Astrocyte (in vitro differentiated cells and primary cell): Measurements from ENCODE around the gene PRXL2B. TPM values are rescaled to one million over a fixed set of nuclear protein-coding genes. Genes with fewer than 3 reads are reported as not detected.

ENCODE experiments used
- DNase-seq: peaks from one replicate; pipeline ENCODE4 v3.0.0-alpha.2; 2010; ENCODE audit warnings: low read depth
- FAIRE-seq: peaks from 2 replicates; lab custom pipeline; 2011; peaks lifted over from hg19 to GRCh38; lab: Jason Lieb, UNC
- H2AFZ ChIP-seq: 2 replicates; pipeline ENCODE4 v1.6.0; 2012; ENCODE audit warnings: low read depth, low read length, inconsistent platforms
- H3K27ac ChIP-seq: 2 replicates; pipeline ENCODE4 v1.5.1; 2011; ENCODE audit warnings: low read depth, low read length, inconsistent platforms
- H3K27me3 ChIP-seq: 2 replicates; pipeline ENCODE4 v1.6.0; 2011; ENCODE audit warnings: low read length, inconsistent platforms; ENCODE audit not compliant: insufficient read depth
- H3K36me3 ChIP-seq: 2 replicates; pipeline ENCODE4 v1.5.1; 2011; ENCODE audit warnings: low read length, inconsistent platforms; ENCODE audit not compliant: insufficient read depth
- H3K4me1 ChIP-seq: 2 replicates; pipeline ENCODE4 v1.5.1; 2011; ENCODE audit warnings: low read length, inconsistent platforms; ENCODE audit not compliant: insufficient read depth
- H3K4me2 ChIP-seq: 2 replicates; pipeline ENCODE4 v1.6.0; 2012; ENCODE audit warnings: low read length, inconsistent platforms
- H3K4me3 ChIP-seq: 2 replicates; pipeline ENCODE4 v1.5.1; 2011; ENCODE audit warnings: low read depth, mild to moderate bottlenecking, low read length, inconsistent platforms; ENCODE audit not compliant: insufficient read depth
- H3K79me2 ChIP-seq: 2 replicates; pipeline ENCODE4 v1.6.0; 2012; ENCODE audit warnings: mild to moderate bottlenecking, low read length, inconsistent platforms; ENCODE audit not compliant: insufficient read depth
- H3K9ac ChIP-seq: 2 replicates; pipeline ENCODE4 v1.6.0; 2012; ENCODE audit warnings: mild to moderate bottlenecking, low read length, inconsistent platforms
- H3K9me3 ChIP-seq: 2 replicates; pipeline ENCODE4 v1.5.1; 2012; ENCODE audit warnings: low read depth, mild to moderate bottlenecking, low read length, inconsistent platforms; ENCODE audit not compliant: insufficient read depth
- H4K20me1 ChIP-seq: 2 replicates; pipeline ENCODE4 v1.6.0; 2012; ENCODE audit warnings: low read length, inconsistent platforms; ENCODE audit not compliant: insufficient read depth
- H3K27ac Mint-ChIP-seq: one replicate; pipeline ENCODE4 v1.8.0; 2021; ENCODE audit warnings: mild to moderate bottlenecking, mixed read lengths; ENCODE audit not compliant: unreplicated experiment
- H3K27me3 Mint-ChIP-seq: one replicate; pipeline ENCODE4 v1.8.0; 2021; ENCODE audit warnings: low read depth, mixed read lengths; ENCODE audit not compliant: unreplicated experiment
- H3K36me3 Mint-ChIP-seq: one replicate; pipeline ENCODE4 v1.8.0; 2021; ENCODE audit warnings: low read depth, mixed read lengths; ENCODE audit not compliant: unreplicated experiment
- H3K4me1 Mint-ChIP-seq: one replicate; pipeline ENCODE4 v1.8.0; 2021; ENCODE audit warnings: low read depth, mixed read lengths; ENCODE audit not compliant: unreplicated experiment
- H3K4me3 Mint-ChIP-seq: one replicate; pipeline ENCODE4 v1.8.0; 2021; ENCODE audit warnings: mild to moderate bottlenecking, moderate library complexity, mixed read lengths; ENCODE audit not compliant: unreplicated experiment
- H3K9me3 Mint-ChIP-seq: one replicate; pipeline ENCODE4 v1.8.0; 2021; ENCODE audit warnings: mild to moderate bottlenecking, mixed read lengths; ENCODE audit not compliant: unreplicated experiment
- CTCF ChIP-seq: IDR thresholded peaks from 2 replicates; pipeline ENCODE4 v1.5.1; 2011; ENCODE audit warnings: low read depth, mild to moderate bottlenecking, inconsistent platforms, low read length, moderate library complexity; ENCODE audit not compliant: insufficient read depth
- EZH2 ChIP-seq: IDR thresholded peaks from 2 replicates; pipeline ENCODE4 v1.6.1; 2012; ENCODE audit warnings: mild to moderate bottlenecking, low read length, inconsistent platforms; ENCODE audit not compliant: insufficient read depth
- total RNA-seq: library from RNA; stranded (reverse); gene quantifications from 2 replicates; pipeline ENCODE4 v1.2.1, GENCODE V29; 2021

The PRXL2B gene
- total RNA-seq, 1 donor from 2014 or later, result 19.2 TPM

- H3K4me1 ChIP-seq, result peaks cover 9% of the 10 kb centered on the region
- TF ChIP-seq CTCF (no peak), EZH2 (no peak)
- Mint-ChIP-seq H3K9me3 (no peaks in the 10 kb centered on the region), H3K36me3 (no peaks in the 10 kb centered on the region), H3K27ac (no peak overlapping the region), H3K27me3 (peaks cover 18% of the 10 kb centered on the region), H3K4me1 (no peaks in the 10 kb centered on the region), H3K4me3 (no peak overlapping the region)
- H4K20me1 ChIP-seq, result no peaks in the 10 kb centered on the region
- H3K4me2 ChIP-seq, result peak overlapping the region; percentile 92
- peak overlapping the region; percentile 98 for H2AFZ ChIP-seq
- no peak overlapping the region for H3K4me3 ChIP-seq
- no peaks in the 10 kb centered on the region for H3K9me3 ChIP-seq
- no peaks in the 10 kb centered on the region for H3K79me2 ChIP-seq
- no peak for FAIRE-seq
- peak overlapping the region; percentile 66 for H3K9ac ChIP-seq
- H3K27ac ChIP-seq, result no peak overlapping the region
- no peak for DNase-seq
- H3K27me3 ChIP-seq, result no peaks in the 10 kb centered on the region
- no peaks in the 10 kb centered on the region for H3K36me3 ChIP-seq
Observed at GRCh38 chr1:2555634-2556276, 30.8 kb upstream of the PRXL2B start.

GRCh38 chr1:2556277-2556677, 30.3 kb upstream of the PRXL2B start, which contains the start of gene TNFRSF14:
TNFRSF14 (plus strand) TSS chr1:2556371; CDS start chr1:2556665, 294 bp downstream.
- Histone ChIP-seq H3K9me3 (no peaks in the 10 kb centered on the region), H3K27me3 (no peaks in the 10 kb centered on the region), H3K4me2 (peak within 1 kb of the TSS; percentile 92), H3K9ac (peak within 1 kb of the TSS; percentile 66), H3K79me2 (no peaks in the 10 kb centered on the region), H4K20me1 (no peaks in the 10 kb centered on the region), H3K4me1 (peaks cover 9% of the 10 kb centered on the region), H3K4me3 (peak within 1 kb of the TSS; percentile 56), H3K36me3 (no peaks in the 10 kb centered on the region), H2AFZ (peak within 1 kb of the TSS; percentile 98), H3K27ac (no peak within 1 kb of the TSS)
- Mint-ChIP-seq H3K27me3 (peaks cover 16% of the 10 kb centered on the region), H3K9me3 (no peaks in the 10 kb centered on the region), H3K27ac (no peak within 1 kb of the TSS), H3K4me3 (no peak within 1 kb of the TSS), H3K36me3 (no peaks in the 10 kb centered on the region), H3K4me1 (no peaks in the 10 kb centered on the region)
- no peak for DNase-seq
- TF ChIP-seq CTCF, result no peak
- no peak for TF ChIP-seq EZH2
- FAIRE-seq, result no peak
